K562 (cell line): ENCODE results near the gene ATF7IP. TPM values are rescaled to one million over a fixed set of nuclear protein-coding genes. Genes with fewer than 3 reads are reported as not detected.

Experiments used
- ATAC-seq: fragments of 200-7000 bp; cut with Tn5 transposase; 3 replicates; pipeline ENCODE4 v1.9.1; 2020; ENCODE audit warnings: moderate library complexity
- BruUV-seq: library from RNA; stranded (reverse); fragments of 400-500 nt; replicated peaks from 2 replicates; lab custom pipeline; 2021; lab: Mats Ljungman, UMichigan
- CTCF ChIA-PET: fragments of 300-600 bp; formaldehyde crosslinking; extraction: SDS; loops from one replicate; lab custom pipeline; 2021; ENCODE audit warnings: low intra/inter-chr PET ratio; lab: Yijun Ruan, JAX
- POLR2A ChIA-PET: fragments of 300-600, 350-650 bp; sonication (Branson Sonifier 250); formaldehyde crosslinking; extraction: SDS; loops from one replicate; lab custom pipeline; 2021; ENCODE audit warnings: antibody characterized with exemption, inconsistent platforms; lab: Yijun Ruan, JAX
- DNase-seq, 4 experiments: peaks; one replicate each; pipeline versions ENCODE4 v3.0.0 to v3.0.0-alpha.2; 2011 to 2018; ENCODE audit warnings: low spot score in 3 of 4, mixed read lengths in 3 of 4; ENCODE audit errors: extremely low read depth in 1 of 4
- FAIRE-seq: peaks from 2 replicates; lab custom pipeline; 2011; peaks lifted over from hg19 to GRCh38; lab: Jason Lieb, UNC
- H2AFZ ChIP-seq: 2 replicates; pipeline ENCODE4 v1.6.0; 2011; ENCODE audit warnings: low read depth, low read length, control low read depth, inconsistent platforms
- H3K27ac ChIP-seq: fragments of 200-600 bp; 3 replicates; pipeline ENCODE4 v1.8.0; 2011; ENCODE audit warnings: low read depth, mild to moderate bottlenecking, control low read depth, inconsistent platforms, low read length, moderate library complexity, mixed read lengths; ENCODE audit errors: extremely low read depth
- H3K27me3 ChIP-seq, 2 experiments: fragments of 300-600 bp in 1 of 2; 2 replicates in 1 of 2; 3 replicates in 1 of 2; pipeline versions ENCODE4 v1.6.0 to v1.8.0; 2011; ENCODE audit warnings: inconsistent platforms in 2 of 2, low read length in 2 of 2, mild to moderate bottlenecking in 1 of 2, mixed read lengths in 1 of 2, moderate library complexity in 1 of 2; ENCODE audit not compliant: control insufficient read depth in 2 of 2, insufficient read depth in 2 of 2
- H3K36me3 ChIP-seq: fragments of 300-600 bp; 3 replicates; pipeline ENCODE4 v1.8.0; 2011; ENCODE audit warnings: mild to moderate bottlenecking, low read length, inconsistent platforms; ENCODE audit not compliant: control insufficient read depth, insufficient read depth
- H3K4me1 ChIP-seq, 2 experiments: fragments of 200-600 bp in 1 of 2; replicated peaks in 1 of 2; 2 replicates in 1 of 2; 3 replicates in 1 of 2; pipeline versions ENCODE4 v1.5.1 to v1.8.0; 2011; ENCODE audit warnings: inconsistent platforms in 2 of 2, low read length in 2 of 2, mild to moderate bottlenecking in 1 of 2, mixed read lengths in 1 of 2, moderate library complexity in 1 of 2; ENCODE audit not compliant: control insufficient read depth in 2 of 2, insufficient read depth in 2 of 2
- H3K4me2 ChIP-seq: 2 replicates; pipeline ENCODE4 v1.6.1; 2011; ENCODE audit warnings: low read length, control low read depth, inconsistent platforms, mixed read lengths; ENCODE audit not compliant: insufficient read depth
- H3K4me3 ChIP-seq: fragments of 200-600 bp; sonication (generic), shearing (Covaris generic); 2 replicates; pipeline ENCODE4 v1.5.1; 2016; ENCODE audit warnings: control low read depth, inconsistent platforms
- H3K79me2 ChIP-seq: fragments of 200-600 bp; 3 replicates; pipeline ENCODE4 v1.8.0; 2011; ENCODE audit warnings: low read length, inconsistent platforms; ENCODE audit not compliant: control insufficient read depth, insufficient read depth
- H3K9ac ChIP-seq, 2 experiments: 2 replicates each; pipeline versions ENCODE4 v1.6.0 to v1.6.1; 2011; ENCODE audit warnings: low read depth in 2 of 2, low read length in 2 of 2, control low read depth in 1 of 2, inconsistent platforms in 1 of 2, mild to moderate bottlenecking in 1 of 2, mixed read lengths in 1 of 2; ENCODE audit not compliant: insufficient read depth in 1 of 2
- H3K9me1 ChIP-seq: one replicate; pipeline ENCODE4 v1.6.0; 2011; ENCODE audit warnings: inconsistent platforms, mild to moderate bottlenecking, low read length, moderate library complexity; ENCODE audit not compliant: control insufficient read depth, insufficient read depth
- H3K9me3 ChIP-seq: replicated peaks from 2 replicates; pipeline ENCODE4 v1.5.1; 2011; ENCODE audit warnings: low read depth, low read length, inconsistent platforms; ENCODE audit not compliant: control insufficient read depth, insufficient read depth
- H4K20me1 ChIP-seq: replicated peaks from 2 replicates; pipeline ENCODE4 v1.6.1; 2011; ENCODE audit warnings: low read length, inconsistent platforms, mixed read lengths; ENCODE audit not compliant: control insufficient read depth, insufficient read depth
- CGGBP1 ChIP-seq: fragments of 250-450 bp; sonication (Bioruptor Pico); IDR thresholded peaks from 2 replicates; pipeline ENCODE4 v1.9.0; 2021; ENCODE audit warnings: mild to moderate bottlenecking
- GTF2E2 ChIP-seq: fragments of 200-800 bp; sonication (Bioruptor generic); IDR thresholded peaks from 2 replicates; pipeline ENCODE4 v1.6.1; 2016; ENCODE audit warnings: missing genetic modification characterization, missing compliant biosample characterization
- HMBOX1 ChIP-seq: sonication (generic); IDR thresholded peaks from 2 replicates; pipeline ENCODE4 v1.6.1; 2016
- KLF13 ChIP-seq: fragments of 450-650 bp; IDR thresholded peaks from 2 replicates; pipeline ENCODE4 v1.6.1; 2016; ENCODE audit warnings: missing genetic modification characterization, low read depth, mild to moderate bottlenecking, missing compliant biosample characterization, moderate library complexity, borderline replicate concordance
- PATZ1 ChIP-seq: fragments of 250-450 bp; sonication (Bioruptor Pico); IDR thresholded peaks from 2 replicates; pipeline ENCODE4 v1.5.0; 2020; ENCODE audit warnings: mild to moderate bottlenecking, borderline replicate concordance
- PHF8 ChIP-seq: fragments of 200-600 bp; sonication (generic); IDR thresholded peaks from 2 replicates; pipeline ENCODE4 v1.6.1; 2012; ENCODE audit warnings: mixed run types, mild to moderate bottlenecking, inconsistent platforms, low read length, moderate library complexity, borderline replicate concordance
- ZNF41 ChIP-seq: fragments of 250-450 bp; sonication (Bioruptor Pico); conservative IDR thresholded peaks from 2 replicates; pipeline ENCODE4 v1.4.0; 2020; ENCODE audit warnings: mild to moderate bottlenecking
- ZNF830 ChIP-seq: fragments of 250-450 bp; sonication (Bioruptor Pico); IDR thresholded peaks from 2 replicates; pipeline ENCODE4 v1.5.0; 2021; ENCODE audit warnings: mild to moderate bottlenecking
- WGBS: fragments of 100-300 bp; shearing (Covaris generic); methylation state at CpG from one replicate; pipeline ENCODE4 v1.1.6; 2016; ENCODE audit warnings: low coverage, mixed read lengths; ENCODE audit not compliant: insufficient coverage; ENCODE audit errors: missing lambda C conversion rate; 5-methylcytosine and 5-hydroxymethylcytosine counted together
- in situ Hi-C: fragments of 300-500 bp; cut with MboI; formaldehyde crosslinking; loops from 4 replicates; pipeline ENCODE4 v1.15.0; 2018; ENCODE audit warnings: inconsistent platforms, mixed read lengths
- intact Hi-C: fragments of 100-400 bp; cut with micrococcal nuclease; formaldehyde crosslinking; loops from 2 replicates; pipeline ENCODE4 v1.14.2; 2022
- polyA plus RNA-seq, 8 experiments: library from polyadenylated mRNA; depleted of rRNA in 4 of 8; stranded (reverse) in 5 of 8; unstranded in 3 of 8; fragments of >200 nt; fragmentation: Nextera tagmentation in 2 of 8; fragmentation: Illumina TruSeq in 1 of 8; extraction: Ambion mirVana in 2 of 8; extraction: Trizol in 1 of 8; gene quantifications; 2 replicates each; pipeline versions ENCODE4 v1.2.1 to v1.2.3, GENCODE V29; 2011 to 2014; ENCODE audit warnings: inconsistent platforms in 1 of 8, missing spikeins in 1 of 8
- total RNA-seq, 7 experiments: library from RNA; depleted of rRNA in 6 of 7; stranded (reverse); fragments of >200 nt in 6 of 7; fragmentation: Illumina TruSeq in 2 of 7; extraction: Trizol in 2 of 7; gene quantifications; 2 replicates each; pipeline versions ENCODE4 v1.2.1 to v1.2.3, GENCODE V29; 2011 to 2021; ENCODE audit warnings: low replicate concordance in 1 of 7

Gene ATF7IP
- total and polyA plus RNA-seq, 9 of the 15 experiments (the other 6 are each of a cell fraction or from before 2014, with no cell fraction given) = 2.8 to 27.1 (median 11.0) TPM

GRCh38 chr12:14482886-14483285 lies 117.4 kb downstream of the ATF7IP start (continued):
- TF ChIP-seq PATZ1 (no peak), HMBOX1 (no peak), PHF8 (no peak)

GRCh38 chr12:14495326-14495725 lies 129.8 kb downstream of the ATF7IP start:
- CTCF ChIA-PET = no interaction called here
- no TSS peak for BruUV-seq
- peaks cover 42% of the 10 kb centered on the region; the same call in 1 of the 3 replicates for H3K36me3 ChIP-seq

More at GRCh38 chr12:14495326-14495725, 129.8 kb downstream of the ATF7IP start:
- Histone ChIP-seq H4K20me1 (no peaks in the 10 kb centered on the region), H3K27me3 (no peaks in the 10 kb centered on the region), H2AFZ (no peak overlapping the region), H3K9ac (no peak overlapping the region), H3K9me1 (no peaks in the 10 kb centered on the region), H3K9me3 (no peaks in the 10 kb centered on the region), H3K27ac (no peak overlapping the region), H3K4me3 (no peak overlapping the region), H3K79me2 (no peaks in the 10 kb centered on the region), H3K4me2 (no peak overlapping the region), H3K4me1 (no peaks in the 10 kb centered on the region)
- FAIRE-seq (no peak), ATAC-seq (no peak), DNase-seq (no peak)
- in situ Hi-C loops = no loop called here
- intact Hi-C loops = no loop called here
- POLR2A ChIA-PET = interaction anchor here (1.7 kb wide), 1 partner anchor 9 kb away, joined by 3 read pairs; no protein-coding TSS in a partner anchor
- WGBS = 77% methylated on average over 2 of the region's 2 CpGs
- no peak for TF ChIP-seq CGGBP1 (CRISPR knock-in tag)
- no peak for TF ChIP-seq KLF13 (tag)
- TF ChIP-seq ZNF41 (CRISPR knock-in tag) = no peak
- no peak for TF ChIP-seq ZNF830 (CRISPR knock-in tag)
- TF ChIP-seq GTF2E2 = no peak
